Activated naive CD8-positive, alpha-beta T cell treated with anti-CD3 and anti-CD28 coated beads, Interleukin-2, amount 50 U/mL, for 24 hours (primary cell): Measurements from ENCODE around the gene ARPC5.

ENCODE experiments used
- ATAC-seq: fragments of 150-1000 bp; cut with Tn5 transposase; one replicate; pipeline ENCODE4 v1.10.0; 2021
- DNase-seq: peaks from one replicate; pipeline ENCODE4 v3.0.0; 2021
- H3K27ac Mint-ChIP-seq: one replicate; pipeline ENCODE4 v1.8.0; 2021; ENCODE audit warnings: mild to moderate bottlenecking, mixed read lengths
- H3K27me3 Mint-ChIP-seq: one replicate; pipeline ENCODE4 v1.8.0; 2021; ENCODE audit warnings: mixed read lengths
- H3K36me3 Mint-ChIP-seq: one replicate; pipeline ENCODE4 v1.8.0; 2021; ENCODE audit warnings: low read depth, mixed read lengths
- H3K4me1 Mint-ChIP-seq: one replicate; pipeline ENCODE4 v1.8.0; 2021; ENCODE audit warnings: mixed read lengths
- H3K4me3 Mint-ChIP-seq: one replicate; pipeline ENCODE4 v1.8.0; 2021; ENCODE audit warnings: mild to moderate bottlenecking, moderate library complexity, mixed read lengths
- H3K9me3 Mint-ChIP-seq: one replicate; pipeline ENCODE4 v1.8.0; 2021; ENCODE audit warnings: mixed read lengths

The ARPC5 gene

GRCh38 chr1:183593356-183593755, 42.2 kb downstream of the ARPC5 start:
- Mint-ChIP-seq H3K4me1 (peaks cover 46% of the 10 kb centered on the region), H3K27ac (peak overlapping the region; percentile 29), H3K36me3 (no peaks in the 10 kb centered on the region), H3K9me3 (no peaks in the 10 kb centered on the region), H3K27me3 (no peaks in the 10 kb centered on the region), H3K4me3 (no peak overlapping the region)
- DNase-seq (no peak), ATAC-seq (peak; percentile 13)

GRCh38 chr1:183592733-183593132, 42.9 kb downstream of the ARPC5 start:
- H3K27ac Mint-ChIP-seq: no peak overlapping the region
- no peak overlapping the region for H3K4me3 Mint-ChIP-seq
- ATAC-seq: no peak
- DNase-seq: no peak
- H3K36me3 Mint-ChIP-seq: no peaks in the 10 kb centered on the region
- H3K27me3 Mint-ChIP-seq: no peaks in the 10 kb centered on the region
- peaks cover 44% of the 10 kb centered on the region for H3K4me1 Mint-ChIP-seq
- no peaks in the 10 kb centered on the region for H3K9me3 Mint-ChIP-seq

DNA sequence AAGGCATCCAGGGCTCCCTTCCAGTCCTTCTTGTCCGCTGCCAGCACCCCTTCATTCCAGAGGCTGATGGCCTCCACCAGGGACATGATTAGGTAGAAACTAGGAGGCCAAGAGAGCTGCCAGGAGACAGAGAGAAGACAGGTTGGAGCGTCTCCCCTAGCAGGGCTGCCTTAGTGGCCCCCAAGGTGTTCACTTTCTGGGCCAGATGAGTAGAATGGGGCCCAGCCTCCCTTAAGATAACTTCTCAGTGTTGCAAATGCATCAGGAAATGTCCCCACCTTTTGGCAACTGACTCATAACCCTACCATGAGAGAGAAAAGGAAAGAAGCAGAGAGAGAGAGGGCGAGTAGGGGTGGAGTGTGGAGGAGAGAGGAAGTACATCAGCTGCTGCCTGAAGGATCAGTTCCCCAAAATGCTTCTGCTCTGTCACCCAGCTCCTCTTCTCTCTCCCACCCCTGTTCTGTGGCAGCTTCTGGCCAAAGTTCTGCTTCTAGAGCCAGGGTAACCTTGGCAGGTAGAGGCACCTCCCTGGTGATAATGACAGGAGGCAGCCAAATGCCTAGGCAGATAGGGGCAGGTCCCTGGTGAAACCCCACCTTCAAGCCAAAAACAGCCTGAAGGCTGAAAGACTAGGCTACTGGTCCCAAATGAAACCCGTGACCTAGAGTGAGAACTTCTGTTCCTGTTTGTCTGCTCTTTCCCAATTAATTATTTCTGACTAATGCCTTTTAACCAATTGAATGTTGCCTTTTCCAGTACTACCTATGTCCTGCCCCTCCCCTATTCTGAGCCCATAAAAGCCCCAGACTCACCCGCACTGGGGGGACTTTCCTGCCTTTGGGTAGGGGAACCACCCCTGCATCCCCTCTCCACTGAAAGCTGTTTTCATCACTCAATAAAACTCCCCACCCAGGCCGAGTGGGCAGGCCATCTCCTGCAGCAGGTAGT, 45.1 kb downstream of the ARPC5 start, which contains the start of gene NCF2:
NCF2 (minus strand) TSS at position 216 of the 948 bp plus-strand sequence; CDS start at position 86, 130 bp downstream.
- Mint-ChIP-seq H3K9me3 (no peaks in the 10 kb centered on the region), H3K4me3 (peak within 1 kb of the TSS; percentile 66), H3K4me1 (peaks cover 44% of the 10 kb centered on the region), H3K36me3 (no peaks in the 10 kb centered on the region), H3K27ac (peak within 1 kb of the TSS; percentile 74), H3K27me3 (no peaks in the 10 kb centered on the region)
- ATAC-seq: peak; percentile 88
- DNase-seq: peak; percentile 37

GRCh38 chr1:183589874-183590243, 45.7 kb downstream of the ARPC5 start:
- no peaks in the 10 kb centered on the region for H3K36me3 Mint-ChIP-seq
- ATAC-seq: no peak
- no peak for DNase-seq
- H3K27me3 Mint-ChIP-seq: no peaks in the 10 kb centered on the region
- no peaks in the 10 kb centered on the region for H3K9me3 Mint-ChIP-seq
- peak overlapping the region; percentile 66 for H3K4me3 Mint-ChIP-seq
- H3K4me1 Mint-ChIP-seq: peaks cover 47% of the 10 kb centered on the region
- peak overlapping the region; percentile 74 for H3K27ac Mint-ChIP-seq

DNA sequence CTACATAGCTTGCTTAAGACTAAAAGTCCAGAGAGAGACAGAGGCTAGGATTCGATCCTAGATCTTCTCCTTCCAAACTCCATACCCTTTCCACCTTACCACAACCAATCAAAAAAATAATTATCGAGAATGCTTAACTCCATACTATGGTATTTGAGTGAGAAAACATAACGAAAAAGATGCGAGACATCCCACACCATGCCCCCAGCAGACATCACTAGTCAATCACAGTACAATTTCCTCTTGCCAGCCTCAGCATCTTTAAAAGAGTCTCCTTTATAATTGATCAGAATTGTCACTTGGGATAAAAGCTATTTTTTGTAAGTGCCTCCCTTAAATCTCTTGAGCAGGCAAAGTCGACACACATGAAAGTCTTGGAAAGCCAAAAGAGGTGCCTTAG, 46.2 kb downstream of the ARPC5 start:
- ATAC-seq: no peak
- Mint-ChIP-seq H3K27me3 (no peaks in the 10 kb centered on the region), H3K4me1 (peaks cover 47% of the 10 kb centered on the region), H3K27ac (peak overlapping the region; percentile 23), H3K36me3 (no peaks in the 10 kb centered on the region), H3K4me3 (peak overlapping the region; percentile 66), H3K9me3 (no peaks in the 10 kb centered on the region)
- no peak for DNase-seq

DNA sequence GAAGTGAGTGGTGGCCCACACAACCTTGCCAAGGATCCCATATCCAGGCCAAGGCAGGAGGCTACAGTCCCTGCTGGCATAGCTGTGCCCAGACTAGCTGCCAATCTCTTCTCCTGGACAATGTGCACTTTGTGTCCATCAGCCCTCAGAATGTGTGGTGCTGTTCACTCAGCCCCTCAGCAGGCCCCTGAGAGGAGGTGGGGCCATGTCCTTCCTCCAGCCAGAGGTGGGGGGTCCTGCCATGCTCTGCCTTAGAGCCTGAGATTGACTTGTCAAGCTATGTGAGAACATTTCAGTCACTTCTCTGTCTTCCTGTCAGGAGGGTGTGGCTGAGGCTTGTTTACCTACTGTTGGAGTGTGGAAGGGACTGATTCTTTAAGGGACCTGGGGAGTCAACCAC, 46.8 kb downstream of the ARPC5 start:
- no peaks in the 10 kb centered on the region for H3K9me3 Mint-ChIP-seq
- DNase-seq (no peak), ATAC-seq (no peak)
- H3K36me3 Mint-ChIP-seq: no peaks in the 10 kb centered on the region
- no peaks in the 10 kb centered on the region for H3K27me3 Mint-ChIP-seq
- no peak overlapping the region for H3K27ac Mint-ChIP-seq
- H3K4me1 Mint-ChIP-seq: peaks cover 47% of the 10 kb centered on the region
- no peak overlapping the region for H3K4me3 Mint-ChIP-seq

GRCh38 chr1:183586926-183587325, 48.7 kb downstream of the ARPC5 start:
- Mint-ChIP-seq H3K4me1 (peaks cover 31% of the 10 kb centered on the region), H3K4me3 (no peak overlapping the region), H3K9me3 (no peaks in the 10 kb centered on the region), H3K27ac (no peak overlapping the region), H3K27me3 (no peaks in the 10 kb centered on the region), H3K36me3 (no peaks in the 10 kb centered on the region)
- ATAC-seq (no peak), DNase-seq (no peak)

- ATAC-seq: no peak
- no peaks in the 10 kb centered on the region for H3K27me3 Mint-ChIP-seq
- no peak overlapping the region for H3K4me3 Mint-ChIP-seq
- no peaks in the 10 kb centered on the region for H3K9me3 Mint-ChIP-seq
- DNase-seq: no peak
- H3K4me1 Mint-ChIP-seq: peaks cover 28% of the 10 kb centered on the region
- no peaks in the 10 kb centered on the region for H3K36me3 Mint-ChIP-seq
- H3K27ac Mint-ChIP-seq: no peak overlapping the region
Measured at GRCh38 chr1:183586455-183586854, 49.1 kb downstream of the ARPC5 start.

- H3K4me3 Mint-ChIP-seq: no peak overlapping the region
- DNase-seq (no peak), ATAC-seq (no peak)
- no peaks in the 10 kb centered on the region for H3K27me3 Mint-ChIP-seq
- H3K9me3 Mint-ChIP-seq: no peaks in the 10 kb centered on the region
- peaks cover 21% of the 10 kb centered on the region for H3K4me1 Mint-ChIP-seq
- H3K36me3 Mint-ChIP-seq: no peaks in the 10 kb centered on the region
- H3K27ac Mint-ChIP-seq: no peak overlapping the region
Measured at GRCh38 chr1:183585038-183585437, 50.5 kb downstream of the ARPC5 start.

DNA sequence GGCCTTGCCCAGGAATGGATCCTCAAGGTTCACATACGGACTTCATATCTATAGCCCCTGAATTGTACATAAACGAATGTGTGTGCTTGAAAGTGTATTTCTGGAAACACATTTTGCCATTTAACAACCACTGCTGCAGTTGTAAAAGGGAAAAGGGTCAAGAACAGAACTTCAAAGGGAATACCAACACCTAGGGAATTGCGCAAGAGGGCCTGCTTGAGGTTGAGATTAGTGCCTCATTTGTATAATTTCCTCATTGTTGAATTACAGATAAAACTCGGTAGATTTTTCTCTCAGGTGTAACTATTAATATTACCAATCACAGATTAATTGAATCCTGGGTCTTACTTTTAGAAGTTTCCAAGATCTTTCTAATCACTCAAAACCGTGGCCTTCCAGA, 51.4 kb downstream of the ARPC5 start:
- no peaks in the 10 kb centered on the region for H3K9me3 Mint-ChIP-seq
- no peaks in the 10 kb centered on the region for H3K27me3 Mint-ChIP-seq
- DNase-seq (no peak), ATAC-seq (no peak)
- H3K4me1 Mint-ChIP-seq: peaks cover 17% of the 10 kb centered on the region
- no peaks in the 10 kb centered on the region for H3K36me3 Mint-ChIP-seq
- no peak overlapping the region for H3K4me3 Mint-ChIP-seq
- H3K27ac Mint-ChIP-seq: no peak overlapping the region

DNA sequence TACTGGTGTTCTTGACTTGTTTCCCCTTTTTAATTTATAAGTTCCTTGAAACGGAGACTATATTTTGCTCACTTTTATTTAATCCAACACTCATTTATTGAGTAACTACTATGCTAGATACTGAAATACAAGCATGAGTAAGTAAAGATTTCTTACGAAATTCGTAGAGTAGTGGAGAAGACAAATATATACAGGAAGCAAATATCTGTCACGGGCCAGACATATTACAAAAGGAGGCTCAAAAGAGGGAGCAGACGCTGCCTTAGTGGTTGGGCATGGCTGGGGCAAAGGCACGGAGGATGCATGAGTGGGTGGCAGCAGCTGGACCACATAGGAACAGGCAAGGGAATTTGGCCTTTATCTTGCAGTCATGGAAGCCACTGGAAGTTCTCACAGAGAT, 52.1 kb downstream of the ARPC5 start:
- H3K36me3 Mint-ChIP-seq: no peaks in the 10 kb centered on the region
- DNase-seq (no peak), ATAC-seq (no peak)
- no peaks in the 10 kb centered on the region for H3K9me3 Mint-ChIP-seq
- H3K27me3 Mint-ChIP-seq: no peaks in the 10 kb centered on the region
- peaks cover 13% of the 10 kb centered on the region for H3K4me1 Mint-ChIP-seq
- H3K4me3 Mint-ChIP-seq: no peak overlapping the region
- H3K27ac Mint-ChIP-seq: no peak overlapping the region

- H3K27me3 Mint-ChIP-seq: no peaks in the 10 kb centered on the region
- H3K4me1 Mint-ChIP-seq: peaks cover 16% of the 10 kb centered on the region
- ATAC-seq (no peak), DNase-seq (no peak)
- no peak overlapping the region for H3K4me3 Mint-ChIP-seq
- no peaks in the 10 kb centered on the region for H3K9me3 Mint-ChIP-seq
- no peaks in the 10 kb centered on the region for H3K36me3 Mint-ChIP-seq
- H3K27ac Mint-ChIP-seq: no peak overlapping the region
Measured at GRCh38 chr1:183582021-183582713, 53.4 kb downstream of the ARPC5 start.

DNA sequence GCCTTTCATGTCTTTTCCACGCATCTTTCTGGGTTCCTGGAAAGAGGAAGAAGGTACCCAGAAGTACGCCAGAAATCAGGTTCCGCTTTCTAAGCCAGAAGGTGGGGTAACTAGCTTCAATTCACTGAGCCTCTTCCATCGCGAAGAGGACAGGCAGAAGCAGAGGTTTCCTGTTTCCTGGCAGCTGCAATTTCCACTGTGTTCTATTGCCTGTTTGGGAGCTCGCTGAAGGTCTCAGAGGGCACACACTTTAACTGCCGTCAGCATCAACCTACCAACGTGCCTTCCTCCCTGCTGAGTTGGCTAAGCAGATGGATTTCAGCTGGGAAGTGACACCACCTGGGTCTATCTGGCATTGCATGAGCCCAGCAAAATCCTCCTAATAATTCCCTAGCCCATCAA, 55.3 kb downstream of the ARPC5 start:
- DNase-seq (no peak), ATAC-seq (peak; percentile 39)
- no peaks in the 10 kb centered on the region for H3K9me3 Mint-ChIP-seq
- no peak overlapping the region for H3K4me3 Mint-ChIP-seq
- no peaks in the 10 kb centered on the region for H3K27me3 Mint-ChIP-seq
- H3K36me3 Mint-ChIP-seq: no peaks in the 10 kb centered on the region
- peaks cover 16% of the 10 kb centered on the region for H3K4me1 Mint-ChIP-seq
- no peak overlapping the region for H3K27ac Mint-ChIP-seq

DNA sequence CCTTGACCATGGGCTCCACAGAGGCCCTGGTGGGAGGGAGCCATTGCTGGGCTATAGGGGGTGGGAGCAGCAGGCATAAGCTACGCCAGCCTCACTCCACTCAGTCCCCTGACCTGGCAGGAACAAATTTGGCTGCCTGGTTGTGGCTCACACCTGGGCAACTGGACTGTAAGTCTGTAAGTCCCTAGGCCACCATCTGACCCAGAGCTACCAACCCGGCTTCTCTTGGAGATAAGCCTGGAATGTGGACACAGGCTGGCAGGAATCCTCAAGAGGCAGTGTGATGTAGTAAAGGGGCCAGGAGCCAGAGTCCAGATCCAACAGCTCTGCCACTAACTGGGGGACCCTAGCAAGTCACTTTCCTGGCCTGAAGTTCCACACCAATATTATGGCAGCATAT, 56.7 kb downstream of the ARPC5 start:
- Mint-ChIP-seq H3K4me1 (peaks cover 12% of the 10 kb centered on the region), H3K27me3 (no peaks in the 10 kb centered on the region), H3K4me3 (no peak overlapping the region), H3K36me3 (no peaks in the 10 kb centered on the region), H3K9me3 (no peaks in the 10 kb centered on the region), H3K27ac (no peak overlapping the region)
- DNase-seq (no peak), ATAC-seq (no peak)

GRCh38 chr1:183577897-183578465, 57.6 kb downstream of the ARPC5 start:
- Mint-ChIP-seq H3K4me3 (no peak overlapping the region), H3K27me3 (no peaks in the 10 kb centered on the region), H3K36me3 (no peaks in the 10 kb centered on the region), H3K9me3 (no peaks in the 10 kb centered on the region), H3K4me1 (peaks cover 12% of the 10 kb centered on the region), H3K27ac (no peak overlapping the region)
- ATAC-seq (no peak), DNase-seq (no peak)
